A673 (cell line): Measurements from ENCODE around the gene GRB10.

Experiments used
- CTCF ChIP-seq: fragments of 300-800, 200-600 bp; sonication (generic); conservative IDR thresholded peaks from 2 replicates; pipeline ENCODE4 v1.5.1; 2017; ENCODE audit warnings: low read depth, mild to moderate bottlenecking, antibody characterized with exemption, low read length, moderate library complexity, mixed read lengths
- EZH2 ChIP-seq: fragments of 200-600 bp; sonication (generic); IDR thresholded peaks from 2 replicates; pipeline ENCODE4 v1.6.1; 2017; ENCODE audit warnings: borderline replicate concordance, low read depth, mild to moderate bottlenecking, mixed read lengths, antibody characterized with exemption, low read length; ENCODE audit not compliant: poor library complexity, severe bottlenecking

- TF ChIP-seq CTCF (no peak), EZH2 (no peak)
These were observed 190.9 kb downstream of the GRB10 start for GRCh38 chr7:50591480-50592438.
